Astrocyte (in vitro differentiated cells and primary cell): ENCODE measurements around the gene GGACT.
A peak's percentile ranks its signal among the peaks of the same experiment; 100 is the strongest.

ENCODE experiments used
- CTCF ChIP-seq: IDR thresholded peaks from 2 replicates; pipeline ENCODE4 v1.5.1; 2011; ENCODE audit warnings: low read depth, mild to moderate bottlenecking, inconsistent platforms, low read length, moderate library complexity; ENCODE audit not compliant: insufficient read depth
- EZH2 ChIP-seq: IDR thresholded peaks from 2 replicates; pipeline ENCODE4 v1.6.1; 2012; ENCODE audit warnings: mild to moderate bottlenecking, low read length, inconsistent platforms; ENCODE audit not compliant: insufficient read depth

GRCh38 chr13:100573121-100573520 is 15.5 kb downstream of the GGACT start:
- TF ChIP-seq CTCF (peak; percentile 67), EZH2 (no peak)
